ENCODE measurements around the gene TOX2.
A peak's percentile ranks its signal among the peaks of the same experiment; 100 is the strongest.

Gene TOX2

DNA sequence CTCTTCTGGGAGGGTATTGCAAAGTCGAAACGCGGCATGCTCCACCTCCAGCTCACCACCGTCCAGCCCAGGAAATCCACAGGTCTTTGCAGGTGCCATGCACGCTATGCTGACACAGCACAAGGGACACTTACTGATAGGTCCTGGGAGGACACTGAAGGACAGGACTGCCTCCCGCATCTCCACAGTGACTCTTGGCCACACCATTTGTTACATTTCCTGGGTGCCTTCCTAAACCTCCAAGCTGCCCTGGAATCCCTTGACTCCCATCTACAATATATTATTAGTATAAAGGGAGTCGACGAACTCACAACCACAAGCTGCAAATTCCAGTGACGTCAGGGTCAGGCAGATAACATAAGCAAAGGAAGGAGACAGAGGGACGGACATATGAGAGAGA lies 165.4 kb downstream of the TOX2 start:
- DNase-seq (ENCODE audit: low read depth) = no peak

- DNase-seq (ENCODE audit: low read depth) = peak; percentile 71
Measured at GRCh38 chr20:44080646-44081267, 166.1 kb downstream of the TOX2 start.

GRCh38 chr20:44081476-44081875 lies 166.8 kb downstream of the TOX2 start:
- DNase-seq (ENCODE audit: low read depth) = no peak

GRCh38 chr20:44081888-44082287 lies 167.2 kb downstream of the TOX2 start:
- DNase-seq (ENCODE audit: low read depth) = no peak

GRCh38 chr20:44083220-44083933 lies 168.7 kb downstream of the TOX2 start:
- DNase-seq (ENCODE audit: low read depth) = no peak

DNA sequence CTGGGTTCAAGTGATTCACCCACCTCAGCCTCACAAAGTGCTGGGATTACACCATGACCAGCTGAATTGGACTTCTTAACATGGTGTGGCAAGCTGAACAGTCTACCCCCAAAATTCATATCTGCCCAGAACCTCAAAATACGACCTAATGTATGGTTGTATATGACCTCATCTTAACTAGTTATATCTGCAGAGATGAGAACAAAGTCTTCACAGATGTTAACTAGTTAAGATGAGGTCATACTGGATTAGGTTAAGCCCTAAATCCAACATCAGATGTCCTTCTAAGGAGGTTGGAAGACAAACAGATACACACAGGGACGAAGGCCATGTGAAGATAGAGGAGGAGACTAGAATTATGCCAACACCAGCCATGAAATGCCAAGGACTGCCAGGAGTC lies 169.8 kb downstream of the TOX2 start:
- DNase-seq (ENCODE audit: low read depth) = no peak

GRCh38 chr20:44084891-44085290 lies 170.2 kb downstream of the TOX2 start:
- no peak for DNase-seq (ENCODE audit: low read depth)

DNA sequence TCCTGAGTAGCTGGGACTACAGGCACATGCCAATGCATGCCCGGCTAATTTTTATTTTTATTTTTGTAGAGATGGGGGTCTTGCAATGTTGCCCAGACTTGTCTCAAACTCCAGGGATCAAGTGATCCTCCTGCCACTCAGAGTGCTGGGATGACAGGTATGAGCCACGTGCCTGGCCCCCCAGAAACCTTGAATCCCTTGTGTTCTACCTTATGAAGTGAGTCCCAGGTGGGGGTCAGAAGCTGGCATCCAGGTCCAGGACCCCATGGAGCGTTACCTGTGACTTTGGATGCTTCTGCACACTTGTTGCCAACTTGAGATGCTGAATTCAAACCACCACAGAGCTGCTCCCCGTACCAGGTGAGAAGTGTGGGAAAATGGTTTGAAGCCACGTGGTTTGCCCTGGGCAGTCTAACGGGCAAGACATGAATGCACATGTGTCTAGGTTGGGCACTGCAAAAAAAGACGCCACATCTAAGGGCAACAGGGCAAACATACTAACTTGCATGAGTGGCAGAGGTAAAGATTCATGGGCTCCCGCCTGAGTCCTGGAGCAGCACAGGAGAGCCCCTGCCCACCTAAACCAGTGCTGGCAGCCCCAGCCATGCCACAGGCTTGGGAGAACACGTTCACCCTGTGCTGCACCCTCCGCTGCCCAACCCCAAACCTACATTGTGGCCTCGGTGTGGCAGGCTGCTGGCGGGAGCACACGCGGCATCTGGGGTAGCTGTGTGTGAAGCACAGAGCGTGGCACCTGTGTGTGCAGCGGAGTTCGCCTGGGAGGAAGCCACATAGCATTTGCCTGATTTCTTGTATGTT lies 171.2 kb downstream of the TOX2 start:
- DNase-seq (ENCODE audit: low read depth) = no peak

DNA sequence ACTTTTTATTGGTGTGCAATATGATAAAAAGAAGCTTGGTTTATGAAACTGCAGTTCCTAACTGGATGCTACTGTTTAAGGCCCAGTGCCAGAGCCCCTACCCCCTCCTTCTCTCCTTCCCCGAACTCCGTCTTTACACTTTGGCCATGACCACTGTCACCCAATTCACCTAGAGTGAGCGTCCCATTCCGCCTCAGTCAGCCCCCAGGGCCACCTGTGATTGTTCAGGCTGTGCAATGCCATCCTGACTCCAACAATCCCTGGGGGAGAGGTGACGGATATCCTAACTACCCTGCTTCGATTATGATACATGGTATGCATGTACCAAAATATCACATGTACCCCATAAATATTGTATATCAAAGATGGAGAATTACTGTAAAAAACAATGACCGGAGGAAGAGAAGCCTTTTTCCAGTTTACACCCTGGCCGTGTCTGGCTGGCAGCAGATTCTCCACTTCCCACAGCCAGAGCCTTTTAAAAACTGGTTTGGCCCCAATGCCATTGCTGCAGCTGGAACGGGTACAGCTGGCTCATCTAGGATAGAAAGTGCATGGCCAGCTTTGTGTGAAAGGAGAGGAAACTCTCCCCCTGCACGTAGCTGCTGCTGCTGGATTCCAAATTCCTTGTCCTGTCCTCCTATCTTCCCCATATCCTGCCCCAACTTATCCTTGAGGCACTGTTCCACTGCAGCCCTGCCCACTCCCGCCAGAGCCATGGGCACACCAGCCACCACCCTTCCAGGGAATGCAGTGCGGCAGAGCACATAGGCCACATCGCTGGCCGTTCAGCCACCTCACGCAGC lies 172.6 kb downstream of the TOX2 start:
- no peak for DNase-seq (ENCODE audit: low read depth)

- DNase-seq (ENCODE audit: low read depth) = no peak
Measured at GRCh38 chr20:44087857-44088120, 173.1 kb downstream of the TOX2 start.

DNA sequence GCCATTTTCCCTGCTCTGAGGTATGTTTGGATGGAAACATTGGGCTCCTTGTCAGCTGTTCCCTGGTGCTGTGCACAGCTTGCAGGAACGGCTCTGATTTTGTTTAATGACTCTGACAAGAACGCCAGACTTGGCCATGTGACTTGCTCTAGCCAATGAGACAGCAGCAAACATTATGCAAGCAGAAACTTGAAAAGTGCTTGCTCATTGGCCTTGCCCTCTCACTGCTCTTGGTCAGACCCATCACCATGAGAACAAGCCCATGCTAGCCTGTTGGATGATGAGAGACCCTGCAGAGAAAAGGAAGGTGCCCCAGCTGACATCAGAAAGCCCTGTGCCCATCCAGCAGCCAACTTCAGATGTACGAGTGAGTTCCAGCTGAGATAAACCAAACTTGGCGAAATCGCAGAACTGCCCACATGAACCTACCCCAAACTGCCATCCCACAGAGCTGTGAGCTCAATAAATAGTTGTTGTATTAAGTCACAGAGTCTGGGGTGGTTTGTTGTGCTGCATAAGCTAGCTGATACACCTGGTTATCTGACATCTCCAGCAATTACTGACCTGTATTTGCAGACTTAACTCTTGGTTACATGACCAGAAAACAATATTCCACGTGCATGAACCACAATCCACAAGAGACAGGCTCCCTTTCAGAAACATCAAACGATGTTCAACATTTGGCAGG lies 175.5 kb downstream of the TOX2 start:
- no peak for DNase-seq (ENCODE audit: low read depth)

- DNase-seq (ENCODE audit: low read depth) = no peak
Measured at GRCh38 chr20:44091026-44091425, 176.4 kb downstream of the TOX2 start.

GRCh38 chr20:44092551-44093248 lies 178.0 kb downstream of the TOX2 start:
- DNase-seq (ENCODE audit: low read depth) = no peak

DNA sequence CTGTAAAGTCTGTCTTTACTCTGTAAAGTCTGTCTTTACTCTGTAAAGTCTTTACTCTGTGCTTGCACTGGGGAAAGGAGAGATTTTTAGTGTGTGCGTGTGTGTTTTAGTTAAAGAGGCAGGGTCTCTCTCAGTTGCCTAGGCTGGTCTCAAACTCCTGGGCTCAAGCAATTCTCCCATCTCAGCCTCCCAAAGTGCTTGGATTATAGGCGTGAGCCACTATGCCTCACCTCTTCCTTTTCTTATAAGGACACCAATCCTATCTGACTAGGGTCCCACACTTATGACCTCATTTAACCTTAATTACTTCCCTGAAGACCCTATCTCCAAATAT lies 178.6 kb downstream of the TOX2 start:
- DNase-seq (ENCODE audit: low read depth) = no peak

GRCh38 chr20:44095831-44096230 lies 181.2 kb downstream of the TOX2 start:
- no peak for DNase-seq (ENCODE audit: low read depth)

DNA sequence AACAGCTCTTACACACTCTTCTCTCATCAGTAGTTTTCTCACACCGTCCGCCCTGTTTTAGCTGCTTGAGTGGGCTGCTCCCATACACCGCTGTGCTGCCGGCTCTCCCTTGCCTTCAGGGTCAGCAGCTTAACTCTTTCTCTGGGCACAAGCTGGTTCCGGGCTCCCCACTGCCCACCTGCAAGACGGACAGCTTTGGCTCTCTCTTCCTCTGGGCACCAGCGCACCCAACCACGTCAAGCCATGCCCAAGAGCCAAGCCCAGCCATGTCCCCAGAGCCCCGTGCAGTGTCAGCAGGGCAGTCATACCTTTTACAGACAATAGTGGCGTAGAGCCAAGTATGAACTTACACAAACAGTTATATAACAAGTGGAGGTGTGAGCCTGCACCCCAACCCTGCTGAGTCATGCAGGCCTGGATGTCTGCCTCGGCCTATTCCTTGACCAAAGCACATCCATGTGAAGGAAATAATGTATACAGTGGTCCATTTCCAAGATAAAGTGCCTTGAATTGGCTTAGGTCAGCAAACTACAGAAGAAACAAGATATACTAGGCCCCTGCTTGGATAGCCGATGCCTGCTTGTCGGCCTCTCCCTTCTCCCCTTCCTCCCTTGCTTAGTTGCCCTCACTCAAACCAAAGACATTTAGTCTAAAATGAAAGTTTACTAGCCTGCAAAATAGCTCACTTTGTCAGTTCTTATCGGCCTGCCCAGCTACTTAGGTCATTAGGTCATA lies 183.0 kb downstream of the TOX2 start:
- DNase-seq (ENCODE audit: low read depth) = no peak

DNA sequence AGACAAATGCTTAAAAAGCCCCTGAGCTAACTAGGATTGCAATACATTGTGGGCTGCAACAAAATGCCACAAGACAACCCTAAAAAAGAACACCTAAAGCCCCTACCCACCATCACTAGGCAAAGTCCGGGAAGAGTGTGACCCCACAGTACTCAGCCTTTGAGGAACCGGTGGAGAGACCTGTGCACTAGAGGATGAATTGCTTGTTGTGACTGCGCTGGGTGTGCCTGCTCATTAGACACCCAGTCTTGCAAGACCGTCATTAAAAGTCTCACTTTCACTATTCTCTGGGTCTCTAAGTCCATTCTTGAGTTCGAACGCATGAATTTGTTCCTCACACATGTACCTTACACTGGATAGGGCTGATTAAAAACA lies 183.6 kb downstream of the TOX2 start:
- no peak for DNase-seq (ENCODE audit: low read depth)

DNA sequence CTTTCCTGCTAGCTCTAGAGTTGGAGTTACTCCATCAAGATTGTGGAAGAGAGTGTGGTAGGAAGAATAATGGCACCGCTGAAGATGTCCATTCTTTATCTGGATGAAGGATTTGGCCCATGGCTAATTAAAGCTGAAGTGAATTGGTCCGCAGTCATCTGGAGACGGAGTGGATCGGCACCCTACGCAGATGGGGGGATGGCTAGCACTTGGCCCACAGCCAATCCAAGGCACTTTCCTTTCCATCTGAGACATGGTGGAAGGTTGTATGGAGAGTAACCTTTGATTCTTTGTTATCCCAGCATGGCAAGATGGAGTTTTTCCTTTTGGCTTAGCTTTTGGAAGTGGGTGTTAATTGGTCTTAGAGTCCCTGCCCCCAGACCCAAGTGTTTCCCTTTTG lies 184.0 kb downstream of the TOX2 start:
- no peak for DNase-seq (ENCODE audit: low read depth)

GRCh38 chr20:44099832-44100231 lies 185.2 kb downstream of the TOX2 start:
- DNase-seq (ENCODE audit: low read depth) = no peak

GRCh38 chr20:44102582-44102981 lies 187.9 kb downstream of the TOX2 start:
- no peak for DNase-seq (ENCODE audit: low read depth)
